HepG2 (cell line): ENCODE results near the gene PNPLA2. TPM values are rescaled to one million over a fixed set of nuclear protein-coding genes. Genes with fewer than 3 reads are reported as not detected.
A peak's percentile ranks its signal among the peaks of the same experiment; 100 is the strongest.

Experiments
- CHD2 ChIP-seq: IDR thresholded peaks from 2 replicates; pipeline ENCODE4 v1.6.1; 2011; ENCODE audit warnings: low read depth, low read length, improper control_type of control experiment
- CSRNP2 ChIP-seq: sonication (generic); formaldehyde crosslinking; conservative IDR thresholded peaks from 2 replicates; pipeline ENCODE4 v1.8.0; 2022; ENCODE audit warnings: low read depth, missing genetic modification reagents
- ELF1 ChIP-seq: sonication (generic); formaldehyde crosslinking; IDR thresholded peaks from 2 replicates; pipeline ENCODE4 v1.4.0; 2020; ENCODE audit warnings: missing genetic modification reagents
- FIP1L1 ChIP-seq: fragments of 200-400 bp; formaldehyde crosslinking; IDR thresholded peaks from 2 replicates; pipeline ENCODE4 v1.6.1; 2018; ENCODE audit warnings: low read depth, mild to moderate bottlenecking, low read length, moderate library complexity, borderline replicate concordance; ENCODE audit not compliant: insufficient read depth
- FLYWCH1 ChIP-seq: sonication (generic); formaldehyde crosslinking; IDR thresholded peaks from 2 replicates; pipeline ENCODE4 v1.8.1; 2023; ENCODE audit warnings: mild to moderate bottlenecking, missing genetic modification reagents
- FOXA1 ChIP-seq, 2 experiments: fragments of 450-650 bp in 1 of 2; sonication (generic) in 1 of 2; formaldehyde crosslinking in 1 of 2; IDR thresholded peaks; 2 replicates each; pipeline versions ENCODE4 v1.4.0 to v1.6.1; 2016 to 2020; ENCODE audit warnings: missing genetic modification reagents in 1 of 2
- HCFC1 ChIP-seq: fragments of 150-350 bp; IDR thresholded peaks from 2 replicates; pipeline ENCODE4 v1.6.1; 2014; ENCODE audit warnings: low read depth, low read length
- KAT2B ChIP-seq: fragments of 150-350 bp; IDR thresholded peaks from 2 replicates; pipeline ENCODE4 v1.6.1; 2014; ENCODE audit warnings: low read depth, low read length, borderline replicate concordance
- MEIS1 ChIP-seq: sonication (generic); formaldehyde crosslinking; IDR thresholded peaks from 2 replicates; pipeline ENCODE4 v1.9.0; 2021; ENCODE audit warnings: mild to moderate bottlenecking, missing genetic modification reagents, moderate library complexity, borderline replicate concordance
- MZF1 ChIP-seq: sonication (generic); formaldehyde crosslinking; IDR thresholded peaks from 2 replicates; pipeline ENCODE4 v1.8.1; 2023; ENCODE audit warnings: mild to moderate bottlenecking, missing genetic modification reagents, borderline replicate concordance
- NFIC ChIP-seq: IDR thresholded peaks from 2 replicates; pipeline ENCODE4 v1.6.1; 2012; ENCODE audit warnings: mild to moderate bottlenecking, low read length, inconsistent platforms
- NR2F6 ChIP-seq, 2 experiments: IDR thresholded peaks; 2 replicates each; pipeline ENCODE4 v1.6.1; 2016; ENCODE audit warnings: antibody characterized with exemption in 1 of 2, mild to moderate bottlenecking in 1 of 2
- PAF1 ChIP-seq: IDR thresholded peaks from 2 replicates; pipeline ENCODE4 v1.6.1; 2016; ENCODE audit warnings: missing genetic modification reagents, missing compliant biosample characterization
- PAWR ChIP-seq: sonication (generic); formaldehyde crosslinking; IDR thresholded peaks from 2 replicates; pipeline ENCODE4 v1.4.0; 2020; ENCODE audit warnings: missing genetic modification reagents, mild to moderate bottlenecking, borderline replicate concordance
- REST ChIP-seq, 2 experiments: IDR thresholded peaks; 2 replicates each; pipeline ENCODE4 v1.6.1; 2011 to 2012; ENCODE audit warnings: low read length in 2 of 2, borderline replicate concordance in 1 of 2, low read depth in 1 of 2, mild to moderate bottlenecking in 1 of 2, moderate library complexity in 1 of 2
- SIX1 ChIP-seq: sonication (generic); formaldehyde crosslinking; IDR thresholded peaks from 2 replicates; pipeline ENCODE4 v1.4.0; 2020; ENCODE audit warnings: missing genetic modification reagents, borderline replicate concordance
- SP4 ChIP-seq: sonication (generic); formaldehyde crosslinking; IDR thresholded peaks from 2 replicates; pipeline ENCODE4 v1.8.1; 2023; ENCODE audit warnings: mild to moderate bottlenecking, missing genetic modification reagents
- ZBTB7B ChIP-seq: sonication (generic); formaldehyde crosslinking; IDR thresholded peaks from 2 replicates; pipeline ENCODE4 v1.4.0; 2020; ENCODE audit warnings: missing genetic modification reagents
- ZFP1 ChIP-seq: IDR thresholded peaks from 2 replicates; pipeline ENCODE4 v1.6.1; 2016
- ZNF317 ChIP-seq: sonication (generic); formaldehyde crosslinking; IDR thresholded peaks from 2 replicates; pipeline ENCODE4 v1.5.0; 2020; ENCODE audit warnings: mild to moderate bottlenecking, missing genetic modification reagents
- ZNF501 ChIP-seq: sonication (generic); formaldehyde crosslinking; IDR thresholded peaks from 2 replicates; pipeline ENCODE4 v1.5.1; 2020; ENCODE audit warnings: mild to moderate bottlenecking, moderate library complexity, missing genetic modification reagents
- ZNF510 ChIP-seq: sonication (generic); formaldehyde crosslinking; IDR thresholded peaks from 2 replicates; pipeline ENCODE4 v1.4.0; 2020; ENCODE audit warnings: low read depth, mild to moderate bottlenecking, missing genetic modification reagents
- ZNF7 ChIP-seq: IDR thresholded peaks from 2 replicates; pipeline ENCODE4 v1.6.1; 2016; ENCODE audit warnings: missing biosample characterization, missing genetic modification reagents
- ZNF761 ChIP-seq: sonication (generic); formaldehyde crosslinking; conservative IDR thresholded peaks from 2 replicates; pipeline ENCODE4 v1.4.0; 2020; ENCODE audit warnings: mild to moderate bottlenecking, missing genetic modification reagents
- polyA plus RNA-seq, 8 experiments: library from polyadenylated mRNA; depleted of rRNA in 3 of 8; stranded (reverse) in 7 of 8; unstranded in 1 of 8; fragments of >200 nt; fragmentation: Illumina TruSeq in 4 of 8; extraction: Trizol in 4 of 8; gene quantifications; 2 replicates each; pipeline versions ENCODE4 v1.2.1 to v1.2.3, GENCODE V29; 2011 to 2016; ENCODE audit warnings: low read depth in 4 of 8, missing spikeins in 1 of 8, mixed read lengths in 1 of 8; ENCODE audit not compliant: insufficient read depth in 1 of 8
- total RNA-seq, 5 experiments: library from RNA; depleted of rRNA; stranded (reverse); fragments of >200 nt; fragmentation: Illumina TruSeq; extraction: Trizol; gene quantifications; 2 replicates each; pipeline ENCODE4 v1.2.3, GENCODE V29; 2016; ENCODE audit warnings: low read depth in 1 of 5
- TF ChIP-seq, protein P1 (sequence below): IDR thresholded peaks from 2 replicates; pipeline ENCODE4 v1.6.1; 2016; ENCODE audit warnings: control low read depth

Gene PNPLA2
- total and polyA plus RNA-seq, 2 of the 13 experiments (the other 11 are each of a cell fraction or from before 2014, with no cell fraction given) = 10.5 to 43.2 TPM

DNA sequence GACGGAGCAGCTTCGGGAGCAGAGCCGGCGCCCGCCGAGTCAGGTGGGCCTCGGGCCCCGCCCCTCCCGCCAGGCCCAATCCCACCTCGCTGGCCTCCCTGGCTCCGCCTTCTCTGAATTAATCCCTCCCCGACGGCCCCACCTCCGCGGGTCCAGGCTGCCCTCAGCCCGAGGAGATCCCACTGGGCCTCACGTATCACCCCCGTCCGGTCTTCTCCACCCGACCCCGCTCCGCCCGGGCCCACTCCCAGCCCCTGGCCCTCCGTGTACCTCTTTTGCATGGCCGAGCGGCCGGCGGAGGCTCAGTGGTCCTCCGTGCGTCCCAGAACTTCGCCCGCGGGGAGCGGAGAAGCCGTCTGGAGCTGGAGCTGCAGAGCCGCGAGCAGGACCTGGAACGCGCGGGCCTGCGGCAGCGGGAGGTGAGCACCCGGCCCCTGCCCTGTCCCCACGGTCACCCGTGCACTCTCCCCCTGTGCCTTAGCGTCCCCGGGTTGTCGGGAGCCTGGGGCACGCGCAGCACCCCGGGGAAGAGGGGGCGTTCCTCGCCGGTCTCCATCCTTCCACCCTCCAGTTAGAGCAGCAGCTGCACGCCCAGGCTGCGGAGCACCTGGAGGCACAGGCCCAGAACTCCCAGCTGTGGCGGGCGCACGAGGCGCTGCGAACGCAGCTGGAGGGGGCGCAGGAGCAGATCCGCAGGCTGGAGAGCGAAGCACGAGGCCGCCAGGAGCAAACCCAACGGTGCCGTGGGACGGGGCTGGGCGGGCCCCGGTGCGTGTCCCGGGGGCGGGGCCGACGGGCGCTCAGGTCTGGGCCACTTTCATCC lies 11.8 kb downstream of the PNPLA2 start (continued):
- TF ChIP-seq CSRNP2 (CRISPR knock-in tag) = no peak
- no peak for TF ChIP-seq REST (IDR thresholded peaks at IDR 0.05; ENCODE audit: borderline replicate concordance in 1 of 2, low read depth in 1 of 2, low read length in 2 of 2)
- TF ChIP-seq KAT2B = no peak
- no peak for TF ChIP-seq FOXA1 (IDR thresholded peaks at IDR 0.05)
- TF ChIP-seq FOXA1 (CRISPR knock-in tag; IDR thresholded peaks at IDR 0.05) = 0 out of 2 replicates have a peak, but pooled peaks have one; percentile 2
- TF ChIP-seq ZNF761 = no peak
- peak; percentile 56; the same call in 1 of the 2 replicates for TF ChIP-seq SP4
- no peak for TF ChIP-seq PAWR (CRISPR knock-in tag)
- TF ChIP-seq ZNF317 (CRISPR knock-in tag) = no peak
- no peak for TF ChIP-seq ZBTB7B (CRISPR knock-in tag)
- TF ChIP-seq NR2F6 (IDR thresholded peaks at IDR 0.05) = no peak
- no peak for TF ChIP-seq NR2F6 (CRISPR knock-in tag; IDR thresholded peaks at IDR 0.05)
- no peak for TF ChIP-seq ZNF510 (CRISPR knock-in tag)
- TF ChIP-seq ZNF7 (CRISPR knock-in tag) = no peak
- no peak for TF ChIP-seq FLYWCH1 (CRISPR knock-in tag)
- TF ChIP-seq MZF1 (CRISPR knock-in tag) = no peak
- no peak for TF ChIP-seq CHD2
- no peak for TF ChIP-seq HCFC1
- TF ChIP-seq MEIS1 (CRISPR knock-in tag) = 0 out of 2 replicates have a peak, but pooled peaks have one; percentile 39
- no peak for TF ChIP-seq NFIC
- no peak for TF ChIP-seq FIP1L1
- no peak for TF ChIP-seq ZFP1
- TF ChIP-seq SIX1 (CRISPR knock-in tag) = no peak
- no peak for TF ChIP-seq ZNF501 (CRISPR knock-in tag)
- TF ChIP-seq, protein P1, sequence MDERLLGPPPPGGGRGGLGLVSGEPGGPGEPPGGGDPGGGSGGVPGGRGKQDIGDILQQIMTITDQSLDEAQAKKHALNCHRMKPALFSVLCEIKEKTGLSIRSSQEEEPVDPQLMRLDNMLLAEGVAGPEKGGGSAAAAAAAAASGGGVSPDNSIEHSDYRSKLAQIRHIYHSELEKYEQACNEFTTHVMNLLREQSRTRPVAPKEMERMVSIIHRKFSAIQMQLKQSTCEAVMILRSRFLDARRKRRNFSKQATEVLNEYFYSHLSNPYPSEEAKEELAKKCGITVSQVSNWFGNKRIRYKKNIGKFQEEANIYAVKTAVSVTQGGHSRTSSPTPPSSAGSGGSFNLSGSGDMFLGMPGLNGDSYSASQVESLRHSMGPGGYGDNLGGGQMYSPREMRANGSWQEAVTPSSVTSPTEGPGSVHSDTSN = no peak
- TF ChIP-seq ELF1 (CRISPR knock-in tag) = no peak
- TF ChIP-seq PAF1 (CRISPR knock-in tag) = no peak
